HG03280 (cell line): ENCODE results near the gene WNT1.

Experiments
- ATAC-seq: cut with Tn5 transposase; IDR thresholded peaks from one replicate; pipeline ENCODE4 v1.9.1; 2021; ENCODE audit warnings: mild to moderate bottlenecking, moderate library complexity; ENCODE audit not compliant: unreplicated experiment

The WNT1 gene

GRCh38 chr12:48978291-48978740, at the start of gene WNT1:
WNT1 (plus strand) TSS chr12:48978322; CDS start chr12:48978651, 329 bp downstream.
- ATAC-seq, result peak; percentile 17

GRCh38 chr12:48929551-48929950, 48.6 kb upstream of the WNT1 start:
- ATAC-seq, result no peak

- ATAC-seq, result no peak
Measured at GRCh38 chr12:48930475-48930874, 47.6 kb upstream of the WNT1 start.

GRCh38 chr12:48932878-48933277, 45.2 kb upstream of the WNT1 start:
- no peak for ATAC-seq

DNA sequence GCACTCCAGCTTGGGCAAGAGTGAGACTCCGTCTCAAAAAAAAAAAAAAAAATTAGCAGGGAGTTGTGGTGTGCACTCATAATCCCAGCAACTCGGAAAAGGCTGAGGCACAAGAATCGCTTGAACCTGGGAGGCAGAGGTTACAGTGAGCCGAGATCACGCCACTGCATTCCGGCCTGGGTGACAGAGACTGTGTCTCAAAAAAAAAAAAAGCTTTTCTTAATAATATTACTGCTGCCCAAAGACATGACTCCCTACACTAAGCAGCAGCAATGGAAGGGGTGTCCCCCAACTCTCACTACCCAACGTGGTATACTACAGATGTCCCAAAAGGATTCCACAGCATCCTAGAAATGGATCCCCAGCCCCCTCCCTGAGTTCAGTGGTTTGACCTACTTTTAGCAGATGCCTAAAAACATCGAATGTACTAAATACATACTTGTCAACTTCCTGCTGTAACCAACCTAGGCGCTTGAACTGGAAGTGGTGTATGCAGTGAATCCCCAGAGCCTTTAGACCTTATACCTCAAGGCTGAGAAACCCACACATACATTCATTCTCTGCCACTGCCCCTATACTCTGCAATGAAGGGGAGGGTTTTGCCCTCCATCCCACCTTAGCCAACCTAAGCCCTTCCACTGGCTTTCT, 44.3 kb upstream of the WNT1 start:
- no peak for ATAC-seq

- ATAC-seq, result no peak
Measured at GRCh38 chr12:48934312-48934706, 43.8 kb upstream of the WNT1 start.

DNA sequence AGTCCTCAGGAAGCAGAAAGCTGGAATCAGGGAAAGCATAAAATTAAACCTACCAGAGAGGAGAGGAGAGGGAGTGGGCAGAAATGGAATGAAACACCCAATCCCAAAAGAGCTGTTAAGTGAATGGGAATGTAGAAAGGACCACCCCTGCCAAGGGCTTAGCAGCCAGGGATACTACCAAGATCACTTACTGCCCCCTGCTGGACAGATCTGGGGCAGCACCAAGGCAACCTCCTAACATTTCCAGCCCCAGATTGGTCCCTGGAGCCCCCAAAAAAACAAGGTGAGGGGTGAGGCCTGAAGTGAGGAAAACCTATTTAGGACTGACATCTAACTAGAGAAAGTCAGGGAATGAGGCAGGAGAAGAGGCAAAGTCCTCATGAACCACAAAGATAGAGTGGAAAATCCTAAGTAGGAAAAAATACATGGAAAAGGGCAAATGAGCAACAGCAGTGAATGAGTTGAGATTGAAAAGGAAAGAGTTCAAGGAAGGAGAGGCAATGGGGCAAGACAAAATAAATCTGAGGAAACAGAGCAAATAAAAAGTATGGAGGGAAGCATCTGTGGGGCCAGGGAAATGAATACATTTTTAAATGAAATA, 41.6 kb upstream of the WNT1 start:
- ATAC-seq, result no peak

DNA sequence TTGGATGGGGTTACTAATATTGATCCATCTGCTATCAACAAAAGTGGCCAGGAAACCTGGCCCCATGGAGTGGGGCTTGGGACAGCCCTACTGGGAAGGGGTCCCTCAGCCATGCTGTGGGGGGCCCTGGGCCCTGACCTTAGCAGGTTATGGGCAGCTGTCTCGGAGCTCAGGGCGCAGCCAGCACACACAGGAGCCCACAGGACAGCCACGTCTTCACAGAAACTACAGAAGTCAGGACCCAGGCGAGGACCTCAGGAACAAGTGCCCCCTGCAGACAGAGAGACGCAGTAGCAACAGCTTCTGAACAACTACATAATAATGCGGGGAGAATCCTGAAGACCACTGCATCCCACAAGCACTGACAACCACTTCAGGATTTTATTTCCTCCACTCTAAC, 41.0 kb upstream of the WNT1 start:
- no peak for ATAC-seq

DNA sequence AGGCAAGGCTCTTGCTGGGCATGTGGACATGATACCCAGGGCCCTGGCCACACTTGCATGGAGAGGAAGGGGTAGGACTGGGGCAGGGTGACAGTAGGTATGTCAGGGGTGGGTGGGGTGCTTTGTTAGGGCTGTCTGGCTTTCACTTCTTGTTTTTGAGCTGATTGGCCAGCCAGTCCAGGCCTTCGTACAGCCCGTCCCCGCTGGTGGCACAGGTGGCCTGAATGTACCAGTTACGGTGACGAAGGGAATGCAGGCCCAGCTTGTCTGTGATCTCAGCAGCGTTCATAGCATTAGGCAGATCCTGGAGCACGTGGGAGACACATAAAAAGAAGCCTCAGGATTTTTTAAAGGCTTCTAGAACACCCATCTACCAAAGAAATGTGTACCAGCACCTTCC, 39.3 kb upstream of the WNT1 start:
- no peak for ATAC-seq

GRCh38 chr12:48940181-48940580, 37.9 kb upstream of the WNT1 start:
- ATAC-seq, result no peak

GRCh38 chr12:48943221-48943620, 34.9 kb upstream of the WNT1 start:
- ATAC-seq, result no peak

DNA sequence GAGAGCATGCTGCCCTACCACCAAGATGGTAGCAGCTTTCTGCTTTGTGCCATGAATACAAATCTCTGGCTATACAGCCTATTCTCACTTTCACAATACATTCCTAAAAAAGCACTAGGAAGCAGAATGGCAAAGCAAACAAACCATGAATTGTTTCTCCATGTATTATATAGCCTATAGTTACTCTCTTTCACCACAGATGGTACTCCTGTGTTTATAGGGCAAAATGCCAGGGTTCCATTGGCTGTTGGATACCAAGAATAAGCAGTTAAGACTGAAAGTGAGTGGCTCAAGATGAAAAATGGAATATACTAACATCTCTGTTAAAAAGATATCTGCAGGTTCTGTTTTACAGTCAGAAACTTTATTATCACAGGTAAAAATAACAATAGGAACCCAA, 31.9 kb upstream of the WNT1 start:
- no peak for ATAC-seq

DNA sequence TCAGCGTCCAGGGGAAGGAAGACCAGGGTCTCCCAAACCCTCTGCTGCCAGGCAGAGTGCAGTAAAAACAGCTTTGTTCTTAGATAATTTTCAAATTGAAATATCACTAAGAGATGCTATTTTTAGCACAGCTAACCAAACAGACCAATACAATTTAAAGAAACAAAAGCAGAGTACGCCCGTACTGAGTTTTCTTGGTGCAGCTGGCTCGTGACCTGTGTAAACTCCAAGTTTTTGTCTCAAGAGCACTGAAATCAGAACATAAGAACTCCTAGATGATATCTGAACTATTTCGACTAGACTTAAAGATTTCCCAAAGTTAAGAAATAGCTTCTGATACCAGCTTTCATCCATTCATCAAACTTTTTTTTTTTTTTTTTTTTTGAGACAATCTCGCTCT, 31.2 kb upstream of the WNT1 start:
- no peak for ATAC-seq

DNA sequence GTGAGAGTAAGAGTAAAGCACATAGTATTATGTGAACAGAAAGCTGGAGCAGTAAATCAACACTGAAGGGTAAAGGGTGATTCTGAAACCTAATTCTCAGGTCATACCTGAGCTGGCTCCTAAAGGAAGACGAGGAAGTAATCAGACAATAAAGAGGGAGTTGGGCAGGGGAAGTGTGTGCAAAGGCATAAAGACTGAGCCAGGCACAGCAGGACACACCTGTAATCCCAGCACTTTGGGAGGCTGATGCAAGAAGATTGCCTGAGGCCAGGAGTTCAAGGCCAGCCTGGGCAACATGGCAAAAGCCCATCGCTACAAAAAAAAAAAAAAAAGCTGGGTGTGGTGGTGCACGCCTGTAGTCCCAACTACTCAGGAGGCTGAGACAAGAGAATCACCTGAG, 30.4 kb upstream of the WNT1 start:
- ATAC-seq, result no peak

DNA sequence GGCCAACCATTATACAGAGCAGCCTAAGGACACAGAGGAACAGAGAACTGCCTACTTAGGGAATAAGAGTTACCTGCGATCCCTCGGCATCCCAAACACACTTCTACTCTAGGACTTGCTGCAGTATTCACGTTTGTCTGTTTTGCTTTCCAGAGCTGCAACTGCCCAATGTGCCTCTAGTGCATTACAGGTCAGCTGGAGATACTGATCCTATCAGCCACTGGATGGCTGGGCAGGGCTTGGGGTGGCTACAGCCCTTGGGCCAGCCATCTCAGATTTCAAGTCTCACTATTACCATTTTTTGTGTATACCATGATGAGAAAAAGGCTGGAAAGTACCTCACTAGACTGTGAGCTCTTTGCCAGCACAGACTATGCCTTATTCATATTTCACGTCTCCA, 25.4 kb upstream of the WNT1 start:
- ATAC-seq, result no peak

GRCh38 chr12:48954061-48954460, 24.1 kb upstream of the WNT1 start:
- no peak for ATAC-seq

DNA sequence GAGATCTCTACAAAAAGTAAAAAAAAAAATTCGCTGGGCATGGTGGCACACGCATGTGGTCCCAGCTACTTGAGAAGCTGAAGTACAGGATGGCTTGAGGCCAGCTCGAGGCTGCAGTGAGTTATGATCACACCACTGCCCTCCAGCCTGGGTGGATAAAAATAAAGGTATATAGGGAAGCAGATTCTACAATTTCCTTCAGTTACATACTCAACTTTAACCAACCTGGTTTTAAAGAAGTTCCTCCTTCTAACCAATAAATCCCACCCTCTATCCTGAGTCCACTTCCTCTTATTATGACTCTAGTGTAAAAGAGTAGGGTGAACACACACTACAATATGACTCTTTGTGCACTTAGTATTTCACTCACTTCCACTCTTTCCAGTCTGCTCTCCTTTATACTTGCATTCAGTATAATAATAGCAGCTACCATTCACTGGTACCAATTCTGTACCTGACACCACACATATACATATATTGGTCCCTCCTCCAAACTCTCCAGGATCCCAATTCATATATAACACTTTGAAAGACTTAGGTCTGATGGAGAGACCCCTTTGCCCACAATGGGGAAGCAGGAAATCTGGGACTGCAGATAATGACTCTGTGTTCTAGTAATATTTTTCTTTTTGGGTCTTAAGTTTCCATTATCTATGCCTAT, 23.2 kb upstream of the WNT1 start:
- no peak for ATAC-seq

DNA sequence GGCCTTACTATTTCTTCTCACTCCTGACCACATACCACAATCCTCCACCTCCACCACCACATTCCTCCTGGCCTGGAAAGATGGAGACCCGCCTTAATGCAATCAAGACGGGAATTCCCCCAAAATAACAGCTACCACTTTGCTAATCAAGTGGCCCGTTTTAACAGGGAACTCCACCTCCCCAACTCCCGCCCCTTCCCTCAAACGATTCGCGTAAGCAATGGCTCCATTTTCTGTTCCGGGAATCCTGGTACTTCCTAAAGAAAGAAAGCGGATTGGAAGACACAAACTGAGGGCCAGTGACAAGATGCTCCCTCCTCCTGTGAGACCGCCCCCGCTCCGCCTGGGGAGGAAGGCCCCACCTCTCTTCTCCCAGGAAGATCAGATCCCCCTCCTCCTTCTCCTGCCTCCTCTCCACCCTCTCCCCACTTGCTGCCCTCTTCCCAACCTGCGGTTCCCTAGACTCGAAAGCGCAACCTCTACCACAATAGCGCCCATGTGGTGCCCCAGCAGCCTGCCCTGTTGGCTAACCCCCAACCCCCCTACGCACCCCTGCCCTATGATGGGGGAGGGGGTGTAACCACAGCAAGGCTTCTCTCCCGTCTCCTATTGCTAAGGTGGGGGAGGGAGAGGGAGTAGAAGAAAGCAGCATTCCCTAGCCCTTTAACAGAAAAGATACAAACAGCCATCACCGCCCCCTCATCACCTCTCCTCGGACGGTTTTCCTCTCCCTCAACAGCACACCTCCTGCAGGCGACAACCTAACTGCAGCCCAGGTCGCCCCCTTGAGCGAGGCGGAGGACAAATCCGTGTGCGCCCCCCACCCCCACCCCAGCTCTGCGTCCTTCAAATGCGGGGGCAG, 21.6 kb upstream of the WNT1 start:
- ATAC-seq, result no peak

DNA sequence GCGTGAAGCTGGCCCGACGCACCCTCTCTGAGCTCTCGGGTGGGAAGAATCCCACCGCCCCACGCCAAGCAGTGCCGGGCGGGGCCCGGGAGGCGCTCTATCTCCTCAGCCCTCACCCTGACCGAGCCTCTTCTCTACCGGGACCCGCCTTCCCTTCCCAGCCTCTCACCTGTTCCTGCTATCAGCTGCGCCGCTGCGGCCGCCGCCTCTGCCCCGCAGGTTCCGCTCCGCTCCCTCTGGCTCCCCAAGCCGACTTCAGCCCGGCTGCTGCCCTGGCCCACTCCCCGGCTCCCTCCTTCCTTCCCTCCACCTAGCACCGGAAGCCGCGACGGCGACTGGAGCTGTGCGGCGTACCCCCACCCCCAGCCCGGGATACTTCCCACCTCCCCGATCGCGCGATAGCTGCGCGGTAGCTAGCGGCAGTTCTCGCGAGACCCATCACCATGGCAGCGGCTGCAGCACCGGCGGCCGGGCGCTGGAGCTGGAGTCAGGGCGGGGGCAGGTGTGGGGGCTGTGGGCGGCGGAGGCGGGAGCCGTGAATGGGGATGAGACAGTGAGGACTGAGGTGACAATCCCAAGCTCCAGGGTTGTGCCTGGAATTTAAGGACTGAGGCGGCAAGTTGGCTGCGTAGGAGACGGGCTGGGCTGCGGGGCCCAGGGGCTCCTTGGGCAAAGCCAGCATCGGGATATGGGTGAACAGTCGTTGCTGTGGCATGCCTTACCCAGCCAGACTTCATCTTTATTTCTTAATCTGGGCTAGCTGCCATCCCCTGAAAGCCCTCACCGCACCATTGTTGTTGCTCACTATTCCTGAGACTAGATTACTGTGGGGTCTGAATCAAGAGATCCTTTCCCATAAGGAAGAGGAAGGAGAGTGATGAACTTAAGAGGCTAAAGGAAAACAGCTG, 20.7 kb upstream of the WNT1 start, which contains the start of gene ARF3:
ARF3 (minus strand) TSS at position 347 of the 908 bp plus-strand sequence. CDS start 16,392 bp downstream, outside the sequence.
- ATAC-seq, result peak; percentile 95

DNA sequence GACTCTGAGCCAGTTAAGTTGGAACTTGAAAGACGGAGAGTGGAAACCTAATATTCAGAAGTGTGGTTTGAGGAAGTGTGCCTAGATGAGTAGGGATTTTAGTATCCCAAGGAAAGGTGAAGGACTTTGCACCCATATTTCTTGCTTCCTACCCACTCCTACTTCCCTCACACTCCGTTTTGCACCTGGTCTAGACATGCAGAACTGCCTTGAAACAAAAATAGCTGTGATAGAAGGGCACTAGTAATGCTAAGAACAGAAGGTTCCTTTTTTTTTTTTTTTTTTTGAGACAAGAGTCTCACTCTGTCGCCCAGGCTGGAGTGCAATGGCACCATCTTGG, 20.1 kb upstream of the WNT1 start:
- no peak for ATAC-seq
